GM12891 (cell line): ENCODE measurements around the gene AKIP1.

Experiments used
- POLR2A ChIP-seq: IDR thresholded peaks from 2 replicates; pipeline ENCODE4 v1.6.1; 2011; ENCODE audit warnings: low read depth, low read length, control low read depth
- POLR2AphosphoS5 ChIP-seq: IDR thresholded peaks from 2 replicates; pipeline ENCODE4 v1.6.1; 2011; ENCODE audit warnings: low read depth, low read length, control low read depth
- SPI1 ChIP-seq: IDR thresholded peaks from 2 replicates; pipeline ENCODE4 v1.6.1; 2011; ENCODE audit warnings: low read depth, low read length, control low read depth
- TAF1 ChIP-seq: IDR thresholded peaks from 2 replicates; pipeline ENCODE4 v1.6.1; 2011; ENCODE audit warnings: low read depth, low read length, control low read depth

DNA sequence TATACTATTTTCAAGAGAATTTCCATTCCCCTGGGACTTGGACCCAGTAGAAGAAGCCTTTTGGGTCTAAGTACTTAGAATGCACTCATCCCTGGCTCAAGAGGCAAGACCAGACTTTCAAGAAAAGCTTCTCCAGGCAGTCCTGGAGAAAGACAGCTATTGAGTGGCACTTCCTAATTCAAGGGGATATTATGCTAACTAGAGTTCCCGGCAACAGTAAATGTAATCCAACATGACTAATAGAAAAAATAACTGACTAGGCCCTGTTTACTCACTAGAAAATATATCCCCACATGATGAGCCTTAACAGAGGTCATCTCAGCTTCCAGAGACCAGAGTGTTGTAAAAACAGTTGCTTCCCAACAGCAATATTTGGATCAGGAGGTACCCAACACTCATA lies 47.2 kb upstream of the AKIP1 start:
- no peak for TF ChIP-seq POLR2A
- no peak for TF ChIP-seq POLR2AphosphoS5
- no peak for TF ChIP-seq SPI1
- TF ChIP-seq TAF1: no peak
